KG1 (cell line): Measurements from ENCODE around the gene NRTN.

ENCODE experiments used
- DNase-seq: peaks from one replicate; lab custom pipeline; 2025; lab: John Stamatoyannopoulos, UW

NRTN gene

GRCh38 chr19:5814852-5815246 lies 10.0 kb downstream of the NRTN start:
- no peak for DNase-seq

- DNase-seq = no peak
Measured at GRCh38 chr19:5817218-5817617, 12.4 kb downstream of the NRTN start.

- no peak for DNase-seq
Measured at GRCh38 chr19:5818594-5818993, 13.7 kb downstream of the NRTN start.

- no peak for DNase-seq
Measured at GRCh38 chr19:5820785-5821184, 15.9 kb downstream of the NRTN start.

GRCh38 chr19:5821521-5822180 lies 16.8 kb downstream of the NRTN start:
- DNase-seq = no peak

- no peak for DNase-seq
Measured at GRCh38 chr19:5822181-5822844, 17.4 kb downstream of the NRTN start.

GRCh38 chr19:5823579-5824281 lies 18.9 kb downstream of the NRTN start:
- DNase-seq = no peak

GRCh38 chr19:5824751-5825150 lies 19.9 kb downstream of the NRTN start:
- DNase-seq = no peak

- no peak for DNase-seq
Measured at GRCh38 chr19:5825178-5825577, 20.3 kb downstream of the NRTN start.

- no peak for DNase-seq
Measured at GRCh38 chr19:5826531-5827341, 21.9 kb downstream of the NRTN start.

- no peak for DNase-seq
Measured at GRCh38 chr19:5827342-5827890, 22.5 kb downstream of the NRTN start.

GRCh38 chr19:5827891-5828660 lies 23.2 kb downstream of the NRTN start:
- DNase-seq = peak; percentile 97

GRCh38 chr19:5828661-5829566 lies 24.0 kb downstream of the NRTN start:
- DNase-seq = peak; percentile 59

- DNase-seq = no peak
Measured at GRCh38 chr19:5829567-5830310, 24.9 kb downstream of the NRTN start.

- no peak for DNase-seq
Measured at GRCh38 chr19:5831159-5831558, 26.3 kb downstream of the NRTN start.

GRCh38 chr19:5832061-5832460 lies 27.2 kb downstream of the NRTN start:
- no peak for DNase-seq

- DNase-seq = no peak
Measured at GRCh38 chr19:5832527-5833216, 27.8 kb downstream of the NRTN start.

- DNase-seq = no peak
Measured at GRCh38 chr19:5837761-5838352, 33.0 kb downstream of the NRTN start.
